Measurements from ENCODE around the gene PNMA6E.
"Not testable (repeated sequence)": the region's sequence is repeated elsewhere in the genome, so short reads cannot be mapped to it uniquely, and the experiment has no call there.

The PNMA6E gene

DNA sequence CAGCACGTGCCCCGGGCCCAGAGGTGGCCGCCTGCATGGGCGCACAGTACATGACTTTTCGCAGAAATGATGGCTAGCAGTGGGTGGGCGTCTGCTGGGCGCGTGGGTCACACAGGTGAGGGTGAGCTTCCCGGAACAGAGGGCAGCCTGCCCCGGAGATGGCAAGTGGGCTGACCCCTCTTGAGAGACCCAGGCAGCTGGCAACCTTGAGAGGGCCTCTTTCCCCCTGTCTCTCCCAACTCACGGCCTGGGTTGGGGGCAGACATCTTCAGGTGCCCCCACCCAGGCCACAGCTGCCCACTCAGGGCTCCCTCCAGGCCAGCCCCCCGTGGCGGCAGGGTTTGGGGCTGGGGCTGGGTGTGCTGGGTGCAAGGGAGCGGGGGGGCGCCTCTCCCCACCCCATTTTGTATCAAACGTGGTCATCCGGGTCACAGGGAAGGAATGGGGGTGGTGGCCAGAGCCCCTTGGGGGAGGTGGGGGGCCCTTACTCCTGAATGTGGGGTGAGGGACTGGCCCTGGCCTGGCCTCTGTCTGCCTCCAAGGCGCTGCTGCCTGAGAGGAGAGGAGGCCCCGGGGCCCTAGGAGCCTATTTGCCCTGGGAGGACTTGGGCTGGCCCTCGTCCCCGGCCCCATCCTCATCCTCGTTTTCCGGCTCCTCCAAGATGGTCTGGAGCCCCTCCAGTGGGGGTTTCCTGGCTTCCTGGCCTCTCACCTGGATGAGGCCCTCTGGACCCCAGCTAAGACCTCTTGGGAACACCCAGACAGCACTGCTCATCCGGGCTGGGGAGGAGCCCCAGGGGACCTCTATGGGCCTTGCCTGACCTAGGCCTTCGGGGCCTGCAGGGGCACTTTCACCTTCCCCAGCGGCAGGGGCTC is 4.6 kb downstream of the PNMA6E start:
- TF ChIP-seq, protein P1, sequence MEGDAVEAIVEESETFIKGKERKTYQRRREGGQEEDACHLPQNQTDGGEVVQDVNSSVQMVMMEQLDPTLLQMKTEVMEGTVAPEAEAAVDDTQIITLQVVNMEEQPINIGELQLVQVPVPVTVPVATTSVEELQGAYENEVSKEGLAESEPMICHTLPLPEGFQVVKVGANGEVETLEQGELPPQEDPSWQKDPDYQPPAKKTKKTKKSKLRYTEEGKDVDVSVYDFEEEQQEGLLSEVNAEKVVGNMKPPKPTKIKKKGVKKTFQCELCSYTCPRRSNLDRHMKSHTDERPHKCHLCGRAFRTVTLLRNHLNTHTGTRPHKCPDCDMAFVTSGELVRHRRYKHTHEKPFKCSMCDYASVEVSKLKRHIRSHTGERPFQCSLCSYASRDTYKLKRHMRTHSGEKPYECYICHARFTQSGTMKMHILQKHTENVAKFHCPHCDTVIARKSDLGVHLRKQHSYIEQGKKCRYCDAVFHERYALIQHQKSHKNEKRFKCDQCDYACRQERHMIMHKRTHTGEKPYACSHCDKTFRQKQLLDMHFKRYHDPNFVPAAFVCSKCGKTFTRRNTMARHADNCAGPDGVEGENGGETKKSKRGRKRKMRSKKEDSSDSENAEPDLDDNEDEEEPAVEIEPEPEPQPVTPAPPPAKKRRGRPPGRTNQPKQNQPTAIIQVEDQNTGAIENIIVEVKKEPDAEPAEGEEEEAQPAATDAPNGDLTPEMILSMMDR (IDR thresholded peaks at IDR 0.05; ENCODE audit: low read depth, low read length, missing control alignments), result no peak
- H3K4me3 ChIP-seq (ENCODE audit: low read depth, low read length), result no peak overlapping the region
- no peak for DNase-seq (ENCODE audit: low read depth)
- in situ Hi-C loops (cut with HindIII; ENCODE audit: low sequenced_read_pairs), result no loop called here

DNA sequence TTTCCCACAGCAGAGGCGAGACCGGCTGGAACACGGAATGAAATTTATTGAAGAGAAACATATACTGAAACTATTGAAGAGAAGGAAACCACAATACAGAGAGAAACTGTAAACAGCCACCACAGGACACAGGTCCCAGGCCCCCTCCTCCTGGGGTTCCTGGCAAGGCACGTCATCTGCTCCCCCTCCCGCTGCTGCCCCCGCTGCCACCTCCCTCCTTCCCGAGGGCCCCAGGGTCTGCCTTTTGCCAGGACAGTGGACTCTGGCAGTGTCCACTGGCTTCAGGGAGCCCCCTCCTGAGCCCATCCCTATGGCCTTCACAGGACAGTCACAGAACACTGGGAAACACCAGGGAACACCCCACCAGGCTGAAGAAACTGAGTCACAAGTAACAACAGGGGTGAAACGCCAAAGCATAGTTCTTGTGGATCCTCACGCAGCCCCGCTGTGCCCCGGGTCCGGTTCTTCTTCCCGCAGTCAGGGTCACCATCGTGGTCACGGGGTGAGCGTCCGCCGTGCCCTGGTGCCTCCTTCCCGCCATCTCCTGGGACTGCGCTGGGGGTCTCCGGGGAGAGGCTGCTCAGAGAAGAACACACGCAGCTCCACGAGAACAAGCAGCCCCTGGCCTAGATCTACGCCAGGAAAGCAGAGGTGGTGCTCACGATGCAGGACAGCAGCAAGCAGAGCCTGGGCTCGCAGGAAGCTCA is 5.4 kb downstream of the PNMA6E start:
- DNase-seq (ENCODE audit: low read depth), result no peak
- in situ Hi-C loops (cut with HindIII; ENCODE audit: low sequenced_read_pairs), result no loop called here
- no peak overlapping the region for H3K4me3 ChIP-seq (ENCODE audit: low read depth, low read length)
- TF ChIP-seq, protein P1 (IDR thresholded peaks at IDR 0.05; ENCODE audit: low read depth, low read length, missing control alignments), result no peak

GRCh38 chrX:153394612-153395011 is 6.5 kb downstream of the PNMA6E start:
- TF ChIP-seq, protein P1 (IDR thresholded peaks at IDR 0.05; ENCODE audit: low read depth, low read length, missing control alignments), result no peak
- in situ Hi-C loops (cut with HindIII; ENCODE audit: low sequenced_read_pairs), result no loop called here
- no peak overlapping the region for H3K4me3 ChIP-seq (ENCODE audit: low read depth, low read length)
- no peak for DNase-seq (ENCODE audit: low read depth)

GRCh38 chrX:153392642-153393321 is 8.4 kb downstream of the PNMA6E start:
- TF ChIP-seq, protein P1 (IDR thresholded peaks at IDR 0.05; ENCODE audit: low read depth, low read length, missing control alignments), result no peak
- in situ Hi-C loops (cut with HindIII; ENCODE audit: low sequenced_read_pairs), result no loop called here
- no peak overlapping the region for H3K4me3 ChIP-seq (ENCODE audit: low read depth, low read length)
- no peak for DNase-seq (ENCODE audit: low read depth)

DNA sequence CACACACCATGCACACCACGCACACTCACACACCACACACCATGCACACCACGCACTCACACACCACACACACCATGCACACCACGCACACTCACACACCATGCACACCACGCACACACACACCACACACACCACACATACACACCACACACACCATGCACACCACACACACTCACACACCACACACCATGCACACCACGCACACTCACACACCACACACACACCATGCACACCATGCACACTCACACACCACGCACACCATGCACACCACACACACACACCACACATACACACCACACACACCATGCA is 11.7 kb downstream of the PNMA6E start:
- in situ Hi-C loops (cut with HindIII; ENCODE audit: low sequenced_read_pairs), result loop anchor here (5.0 kb wide), 1 partner anchor 52 kb away; no protein-coding TSS in a partner anchor
- not testable (repeated sequence) for DNase-seq (ENCODE audit: low read depth); H3K4me3 ChIP-seq (ENCODE audit: low read depth, low read length)

- no peak for DNase-seq (ENCODE audit: low read depth)
- in situ Hi-C loops (cut with HindIII; ENCODE audit: low sequenced_read_pairs), result loop anchor here (5.0 kb wide), 1 partner anchor 52 kb away; no protein-coding TSS in a partner anchor
- H3K4me3 ChIP-seq (ENCODE audit: low read depth, low read length), result no peak overlapping the region
- TF ChIP-seq, protein P1 (IDR thresholded peaks at IDR 0.05; ENCODE audit: low read depth, low read length, missing control alignments), result no peak
Measured at GRCh38 chrX:153388722-153389459, 12.3 kb downstream of the PNMA6E start.

Measured in astrocyte of the cerebellum (primary cell).